ENCODE results near the gene CD7. TPM values are rescaled to one million over a fixed set of nuclear protein-coding genes. Genes with fewer than 3 reads are reported as not detected.
A peak's percentile ranks its signal among the peaks of the same experiment; 100 is the strongest.

The CD7 gene
- total RNA-seq, 3 donors from 2014 or later = 10.0 to 12.8 (median 12.3) TPM

DNA sequence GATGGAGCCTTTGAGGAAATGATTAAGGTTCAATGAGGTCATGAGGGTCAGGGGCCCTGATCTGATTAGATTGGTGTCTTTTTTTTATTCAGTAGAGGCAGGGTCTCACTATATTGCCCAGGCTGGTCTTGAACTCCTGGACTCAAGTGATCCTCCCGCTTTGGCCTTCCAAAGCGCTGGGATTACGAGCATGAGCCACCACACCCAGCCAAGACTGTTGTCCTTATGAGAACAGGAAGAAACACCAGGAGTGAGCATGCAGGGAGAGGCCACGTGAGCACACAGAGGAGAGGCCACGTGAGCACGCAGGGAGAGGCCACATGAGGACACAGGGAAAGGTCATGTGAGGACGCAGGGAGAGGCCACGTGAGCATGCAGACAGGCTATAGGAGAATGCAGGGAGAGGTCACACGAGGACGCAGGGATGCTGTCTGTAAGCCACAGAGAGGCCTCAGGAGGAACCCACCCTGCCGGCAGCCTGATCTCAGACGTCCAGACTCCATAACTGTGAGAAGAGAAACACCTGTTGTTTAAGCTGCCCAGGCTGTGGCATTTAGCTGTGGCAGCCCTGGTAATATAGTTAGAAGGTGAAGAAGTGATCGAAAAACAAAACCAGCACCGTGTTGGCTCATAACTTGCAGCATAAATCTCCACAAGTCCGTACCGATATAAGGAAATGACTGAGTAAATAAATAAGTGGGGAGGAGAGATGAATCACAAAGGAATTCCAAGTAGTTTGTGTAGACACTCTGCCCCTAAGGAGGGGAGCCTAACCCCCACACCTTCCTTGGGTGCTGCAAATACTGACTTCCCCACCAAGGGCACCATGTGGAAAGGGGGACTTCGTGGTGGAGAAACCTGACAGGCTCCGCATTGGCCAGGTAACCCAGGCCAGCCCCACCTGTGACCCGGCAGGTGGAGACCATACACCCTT lies 29.3 kb downstream of the CD7 start:
- H3K4me3 ChIP-seq = no peak overlapping the region
- no peaks in the 10 kb centered on the region for H3K36me3 ChIP-seq (ENCODE audit: low read depth)
- DNase-seq (peak; percentile 92 to 97 (median 92)), ATAC-seq (peak; percentile 83)
- H3K9me3 ChIP-seq = no peaks in the 10 kb centered on the region
- H3K4me1 ChIP-seq (ENCODE audit: low read depth) = peaks cover 23% of the 10 kb centered on the region
- intact Hi-C loops (cut with DNase I, micrococcal nuclease) = no loop called here
- no peak for TF ChIP-seq CTCF (IDR thresholded peaks at IDR 0.05)

DNA sequence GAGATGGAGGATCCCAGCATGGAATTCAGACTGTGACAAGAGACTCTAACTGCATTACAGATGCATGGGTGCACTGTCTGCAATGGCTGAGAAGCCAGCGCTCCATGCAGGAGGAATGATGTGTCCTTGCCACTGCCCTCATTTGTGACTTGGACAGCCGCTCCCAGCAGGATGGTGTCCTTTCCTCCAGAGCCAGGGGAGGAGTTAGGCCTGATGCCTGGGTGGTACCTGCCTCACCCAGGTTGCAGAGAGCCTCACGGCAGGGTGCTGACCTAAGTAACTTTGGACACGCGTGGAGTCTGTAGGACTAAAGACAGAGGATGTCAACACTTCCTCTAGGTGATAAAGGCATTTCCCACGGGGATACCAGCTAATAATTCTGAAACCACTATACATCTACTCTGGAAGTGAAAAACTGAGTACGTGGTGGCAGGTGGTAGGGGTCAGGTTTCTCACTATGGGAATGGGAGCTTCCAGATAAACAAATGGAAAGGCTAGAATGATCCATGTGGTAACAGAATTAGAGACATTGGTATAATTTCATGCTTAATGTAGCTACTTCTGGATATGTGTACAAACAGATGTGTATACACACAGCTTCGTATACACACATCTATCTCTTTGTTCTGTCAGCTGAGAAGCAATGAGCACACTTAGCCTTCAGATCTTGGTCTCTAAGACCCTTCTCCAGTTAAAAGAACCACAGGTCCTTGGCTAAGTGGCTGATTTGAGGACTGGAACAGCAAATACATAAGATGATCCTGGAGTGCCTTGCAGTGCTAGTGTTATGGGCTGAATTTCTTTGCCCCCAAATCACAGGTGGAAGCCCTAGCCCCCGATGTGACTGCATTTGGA lies 30.2 kb downstream of the CD7 start:
- H3K4me1 ChIP-seq (ENCODE audit: low read depth) = peaks cover 28% of the 10 kb centered on the region
- no peak for TF ChIP-seq CTCF (IDR thresholded peaks at IDR 0.05)
- intact Hi-C loops (cut with DNase I, micrococcal nuclease) = no loop called here
- DNase-seq = peak in 2 of 3 donors; percentile 60 to 61
- no peak overlapping the region for H3K4me3 ChIP-seq
- H3K36me3 ChIP-seq (ENCODE audit: low read depth) = no peaks in the 10 kb centered on the region
- peak; percentile 56 for ATAC-seq
- H3K9me3 ChIP-seq = no peaks in the 10 kb centered on the region

DNA sequence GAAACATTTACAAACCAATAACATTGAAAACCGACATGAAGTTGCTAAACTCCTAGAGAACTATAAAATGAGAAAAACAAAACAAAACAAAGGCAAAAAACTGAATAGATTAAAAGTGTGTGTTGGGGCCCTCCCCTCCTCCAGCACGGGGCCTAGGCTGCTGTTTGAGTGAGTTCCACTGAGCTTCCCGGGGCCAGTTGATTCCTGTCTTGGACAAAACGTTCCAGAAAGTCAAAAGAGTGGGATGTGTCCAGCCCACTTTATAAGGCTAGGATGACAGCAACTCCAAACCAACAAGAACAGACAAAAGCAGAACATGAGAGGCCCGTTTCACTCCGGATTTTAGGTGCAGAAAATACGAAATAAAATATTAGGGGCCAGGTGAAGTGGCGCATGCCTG lies 32.3 kb downstream of the CD7 start:
- no peak overlapping the region for H3K4me3 ChIP-seq
- ATAC-seq = no peak
- intact Hi-C loops (cut with DNase I, micrococcal nuclease) = no loop called here
- TF ChIP-seq CTCF (IDR thresholded peaks at IDR 0.05) = no peak
- no peaks in the 10 kb centered on the region for H3K36me3 ChIP-seq (ENCODE audit: low read depth)
- H3K4me1 ChIP-seq (ENCODE audit: low read depth) = peaks cover 28% of the 10 kb centered on the region
- DNase-seq = no peak
- no peaks in the 10 kb centered on the region for H3K9me3 ChIP-seq

- no peak for ATAC-seq
- Histone ChIP-seq H3K9me3 (no peaks in the 10 kb centered on the region), H3K4me3 (no peak overlapping the region), H3K4me1 (ENCODE audit: low read depth) (peaks cover 28% of the 10 kb centered on the region), H3K36me3 (ENCODE audit: low read depth) (no peaks in the 10 kb centered on the region)
- intact Hi-C loops (cut with DNase I, micrococcal nuclease) = no loop called here
- peak in 2 of 3 donors; percentile 46 to 61 for DNase-seq
- TF ChIP-seq CTCF (IDR thresholded peaks at IDR 0.05) = no peak
Observed at GRCh38 chr17:82283208-82283749, 34.1 kb downstream of the CD7 start.

All from mucosa of descending colon (tissue), 3 donors.